BE2C (cell line): ENCODE data around the gene ANKRD34A.
"Not testable (repeated sequence)": the region's sequence is repeated elsewhere in the genome, so short reads cannot be mapped to it uniquely, and the experiment has no call there.

Experiments
- DNase-seq: peaks from one replicate; pipeline ENCODE4 v3.0.0-alpha.2; 2020
- H3K27me3 ChIP-seq: fragments of 250-450 bp; sonication (Bioruptor Pico); 2 replicates; pipeline ENCODE4 v1.5.1; 2020; ENCODE audit warnings: mild to moderate bottlenecking
- H3K36me3 ChIP-seq: fragments of 250-450 bp; sonication (Bioruptor Pico); 2 replicates; pipeline ENCODE4 v1.5.1; 2020; ENCODE audit warnings: mild to moderate bottlenecking
- H3K4me1 ChIP-seq: fragments of 250-450 bp; sonication (Bioruptor Pico); 2 replicates; pipeline ENCODE4 v1.5.1; 2020
- H3K4me3 ChIP-seq: 2 replicates; pipeline ENCODE4 v1.5.1; 2011; ENCODE audit warnings: low read depth, low read length
- H3K9me3 ChIP-seq: fragments of 250-450 bp; sonication (Bioruptor Pico); 2 replicates; pipeline ENCODE4 v1.5.1; 2020
- TF ChIP-seq, protein P1 (sequence below): IDR thresholded peaks from 2 replicates; pipeline ENCODE4 v1.5.1; 2012; ENCODE audit warnings: mild to moderate bottlenecking, low read depth, low read length

ANKRD34A gene

DNA sequence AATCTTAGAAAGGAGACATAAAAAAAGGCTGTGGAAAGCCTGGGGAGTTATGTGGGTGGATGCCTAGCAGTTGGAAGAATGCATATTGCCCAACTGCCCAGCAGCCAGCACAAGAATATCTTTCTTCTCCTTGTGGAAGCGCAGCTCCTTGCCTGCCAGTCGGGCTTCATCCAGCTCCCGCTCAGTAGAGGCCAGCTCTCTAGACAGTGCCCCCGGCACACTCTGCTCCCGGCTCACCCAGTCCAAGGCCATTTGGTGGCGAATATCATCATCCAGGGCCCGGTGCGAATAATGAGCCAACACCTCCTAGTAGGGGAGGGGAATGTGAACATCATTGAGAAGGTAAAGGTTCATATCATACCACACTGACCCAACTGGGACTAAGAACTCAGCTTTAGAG is 28.1 kb downstream of the ANKRD34A start:
- H3K27me3 ChIP-seq: no peaks in the 10 kb centered on the region
- peaks cover 16% of the 10 kb centered on the region for H3K36me3 ChIP-seq
- TF ChIP-seq, protein P1, sequence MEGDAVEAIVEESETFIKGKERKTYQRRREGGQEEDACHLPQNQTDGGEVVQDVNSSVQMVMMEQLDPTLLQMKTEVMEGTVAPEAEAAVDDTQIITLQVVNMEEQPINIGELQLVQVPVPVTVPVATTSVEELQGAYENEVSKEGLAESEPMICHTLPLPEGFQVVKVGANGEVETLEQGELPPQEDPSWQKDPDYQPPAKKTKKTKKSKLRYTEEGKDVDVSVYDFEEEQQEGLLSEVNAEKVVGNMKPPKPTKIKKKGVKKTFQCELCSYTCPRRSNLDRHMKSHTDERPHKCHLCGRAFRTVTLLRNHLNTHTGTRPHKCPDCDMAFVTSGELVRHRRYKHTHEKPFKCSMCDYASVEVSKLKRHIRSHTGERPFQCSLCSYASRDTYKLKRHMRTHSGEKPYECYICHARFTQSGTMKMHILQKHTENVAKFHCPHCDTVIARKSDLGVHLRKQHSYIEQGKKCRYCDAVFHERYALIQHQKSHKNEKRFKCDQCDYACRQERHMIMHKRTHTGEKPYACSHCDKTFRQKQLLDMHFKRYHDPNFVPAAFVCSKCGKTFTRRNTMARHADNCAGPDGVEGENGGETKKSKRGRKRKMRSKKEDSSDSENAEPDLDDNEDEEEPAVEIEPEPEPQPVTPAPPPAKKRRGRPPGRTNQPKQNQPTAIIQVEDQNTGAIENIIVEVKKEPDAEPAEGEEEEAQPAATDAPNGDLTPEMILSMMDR: no peak
- H3K4me3 ChIP-seq: no peak overlapping the region
- H3K4me1 ChIP-seq: no peaks in the 10 kb centered on the region
- H3K9me3 ChIP-seq: no peaks in the 10 kb centered on the region
- DNase-seq: no peak

DNA sequence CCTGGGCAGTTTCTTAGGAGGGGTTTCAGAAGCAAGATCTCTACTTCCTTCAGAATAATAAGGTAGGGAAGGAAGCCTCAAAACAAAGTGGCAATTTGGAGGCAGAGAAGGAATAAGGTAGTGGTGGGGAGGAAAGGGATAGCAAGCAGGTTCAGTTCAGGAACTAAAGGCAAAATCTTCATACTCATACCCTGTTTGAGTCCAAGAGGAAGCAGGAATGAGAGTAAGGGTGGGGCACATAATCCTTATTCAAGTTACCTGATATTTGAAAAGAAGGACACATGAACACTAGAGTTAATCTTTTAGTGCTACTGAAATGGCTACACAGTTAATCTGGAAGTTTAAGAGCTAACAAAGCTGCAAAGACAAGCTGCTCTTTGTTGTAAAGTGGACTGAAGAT is 28.7 kb downstream of the ANKRD34A start:
- Histone ChIP-seq H3K9me3 (no peaks in the 10 kb centered on the region), H3K4me1 (no peaks in the 10 kb centered on the region), H3K36me3 (peaks cover 16% of the 10 kb centered on the region), H3K4me3 (no peak overlapping the region), H3K27me3 (no peaks in the 10 kb centered on the region)
- DNase-seq: no peak
- TF ChIP-seq, protein P1: no peak

DNA sequence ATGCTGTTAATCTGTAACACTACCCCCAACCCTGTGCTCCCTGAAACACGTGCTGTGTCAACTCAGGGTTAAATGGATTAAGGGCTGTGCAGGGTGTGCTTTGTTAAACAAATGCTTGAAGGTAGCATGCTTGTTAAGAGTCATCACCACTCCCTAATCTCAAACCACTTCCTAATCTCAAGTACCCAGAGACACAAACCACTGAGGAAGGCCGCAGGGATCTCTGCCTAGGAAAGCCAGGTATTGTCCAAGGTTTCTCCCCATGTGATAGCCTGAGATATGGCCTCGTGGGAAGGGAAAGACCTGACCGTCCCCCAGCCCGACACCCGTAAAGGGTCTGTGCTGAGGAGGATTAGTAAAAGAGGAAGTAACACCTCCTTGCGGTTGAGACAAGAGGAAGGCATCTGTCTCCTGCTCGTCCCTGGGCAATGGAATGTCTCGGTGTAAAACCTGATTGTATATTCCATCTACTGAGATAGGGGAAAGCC is 31.8 kb downstream of the ANKRD34A start:
- H3K27me3 ChIP-seq, H3K9me3 ChIP-seq, H3K4me3 ChIP-seq, H3K4me1 ChIP-seq, DNase-seq: not testable (repeated sequence)
- H3K36me3 ChIP-seq: peaks cover 15% of the 10 kb centered on the region

DNA sequence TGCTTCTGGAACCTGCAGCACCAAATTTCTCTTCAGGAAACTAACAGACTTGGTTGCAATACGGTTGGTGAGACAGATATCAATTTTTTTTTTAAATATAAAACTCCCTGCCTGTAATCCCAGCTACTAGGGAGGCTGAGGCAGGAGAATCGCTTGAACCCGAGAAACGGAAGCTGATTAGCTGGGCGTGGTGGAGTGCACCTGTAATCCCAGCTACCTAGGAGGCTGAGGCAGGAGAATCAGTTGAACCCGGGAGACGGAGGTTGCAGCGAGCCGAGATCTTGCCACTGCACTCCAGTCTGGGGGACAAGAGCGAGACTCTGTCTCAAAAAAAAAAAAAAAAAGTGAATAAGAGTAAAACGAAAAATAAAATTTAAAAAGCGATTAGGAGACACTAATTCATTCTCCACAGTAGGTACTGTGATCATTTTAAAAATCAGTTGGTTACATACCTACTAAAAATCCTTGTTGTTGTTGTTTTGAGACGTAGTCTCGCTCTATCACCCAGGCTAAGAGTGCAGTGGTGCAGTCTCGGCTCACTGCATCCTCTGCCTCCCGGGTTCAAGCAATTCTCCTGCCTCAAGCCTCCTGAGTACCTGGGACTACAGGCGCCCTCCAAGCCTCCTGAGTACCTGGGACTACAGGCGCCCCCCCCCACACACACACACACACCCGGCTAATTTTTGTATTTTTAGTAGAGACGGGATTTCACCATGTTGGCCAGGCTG is 36.3 kb downstream of the ANKRD34A start:
- Histone ChIP-seq H3K36me3 (peaks cover 8% of the 10 kb centered on the region), H3K4me1 (no peaks in the 10 kb centered on the region), H3K4me3 (peak overlapping the region; percentile 90), H3K27me3 (no peaks in the 10 kb centered on the region), H3K9me3 (no peaks in the 10 kb centered on the region)
- TF ChIP-seq, protein P1: no peak
- DNase-seq: no peak

DNA sequence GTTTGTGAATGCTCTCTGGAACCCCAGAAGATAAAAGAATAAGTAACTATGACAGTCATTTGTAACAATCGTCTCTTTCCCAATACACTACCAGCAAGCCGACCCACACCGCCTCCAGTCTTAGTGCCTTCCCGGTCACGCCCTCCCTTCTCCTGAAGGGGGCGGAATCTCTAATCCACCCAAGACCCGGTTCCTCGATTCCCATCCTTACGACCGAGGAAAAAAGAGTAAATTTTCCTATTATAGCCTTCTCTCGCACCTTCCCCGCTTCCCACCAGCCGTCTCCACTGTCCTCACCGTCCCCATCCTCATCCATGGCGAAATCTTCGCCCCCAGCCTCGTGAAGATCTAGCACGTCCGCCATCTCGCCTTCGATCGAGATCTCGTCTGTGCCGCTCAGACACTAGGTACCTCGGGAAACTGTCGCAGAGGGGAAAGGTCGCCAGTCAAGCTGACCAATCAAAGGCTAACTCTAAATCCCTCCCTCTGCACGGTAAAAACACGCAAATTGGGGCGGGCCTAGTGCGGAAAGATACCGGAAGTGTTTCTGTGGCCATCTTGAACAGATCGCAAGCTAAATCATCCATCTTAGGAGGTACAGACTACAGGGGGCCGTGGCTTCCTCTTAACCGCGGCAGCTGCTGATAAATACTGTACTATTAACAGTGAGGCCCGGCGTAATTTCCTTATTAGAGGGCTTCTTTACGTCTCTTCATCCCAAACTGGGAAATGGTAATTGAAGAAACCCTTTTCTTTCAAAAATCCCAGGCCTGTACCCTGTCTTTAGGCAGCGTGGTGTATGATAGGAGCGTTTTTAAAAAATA is 37.1 kb downstream of the ANKRD34A start, which contains the start of gene RBM8A:
Gene RBM8A (minus strand): TSS at position 422 of the 824 bp plus-strand sequence. CDS start 58 bp downstream, at position 364.
- Histone ChIP-seq H3K4me3 (peak within 1 kb of the TSS; percentile 90), H3K4me1 (no peaks in the 10 kb centered on the region), H3K36me3 (peaks cover 8% of the 10 kb centered on the region), H3K27me3 (no peaks in the 10 kb centered on the region), H3K9me3 (no peaks in the 10 kb centered on the region)
- TF ChIP-seq, protein P1: peak; percentile 75
- peak; percentile 94 for DNase-seq

DNA sequence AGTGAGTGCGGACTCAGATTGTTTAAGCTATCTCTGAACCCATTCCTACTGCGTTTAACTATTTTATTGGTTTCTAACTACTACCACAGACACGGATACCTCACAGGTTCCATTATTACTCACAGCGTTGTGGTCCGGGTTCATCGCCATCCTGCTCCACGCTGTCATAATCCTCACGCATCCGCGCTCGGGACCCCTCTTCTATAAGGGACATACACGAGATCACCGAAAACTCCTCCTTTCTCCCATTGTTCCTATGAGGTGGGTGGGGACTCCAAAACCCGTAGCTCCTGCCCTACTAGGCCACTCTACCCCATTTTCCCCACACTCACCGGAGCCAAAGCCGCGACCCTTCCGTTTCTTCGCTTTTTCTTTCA is 37.7 kb downstream of the ANKRD34A start:
- Histone ChIP-seq H3K4me1 (no peaks in the 10 kb centered on the region), H3K9me3 (no peaks in the 10 kb centered on the region), H3K36me3 (peaks cover 8% of the 10 kb centered on the region), H3K27me3 (no peaks in the 10 kb centered on the region), H3K4me3 (peak overlapping the region; percentile 90)
- TF ChIP-seq, protein P1: no peak
- no peak for DNase-seq
